ENCODE data around the gene SRP19.

The SRP19 gene

GRCh38 chr5:112907166-112907631, 46.1 kb downstream of the SRP19 start:
- H3K4me3 ChIP-seq (ENCODE audit: low read depth, low read length), result no peak overlapping the region
- TF ChIP-seq CTCF (IDR thresholded peaks at IDR 0.05; ENCODE audit: low read depth, low read length), result no peak

GRCh38 chr5:112908854-112909253, 47.8 kb downstream of the SRP19 start:
- no peak overlapping the region for H3K4me3 ChIP-seq (ENCODE audit: low read depth, low read length)
- TF ChIP-seq CTCF (IDR thresholded peaks at IDR 0.05; ENCODE audit: low read depth, low read length), result no peak

- TF ChIP-seq CTCF (IDR thresholded peaks at IDR 0.05; ENCODE audit: low read depth, low read length), result no peak
- no peak overlapping the region for H3K4me3 ChIP-seq (ENCODE audit: low read depth, low read length)
Measured at GRCh38 chr5:112910529-112910928, 49.4 kb downstream of the SRP19 start.

GRCh38 chr5:112914584-112914983, 53.5 kb downstream of the SRP19 start:
- no peak overlapping the region for H3K4me3 ChIP-seq (ENCODE audit: low read depth, low read length)
- no peak for TF ChIP-seq CTCF (IDR thresholded peaks at IDR 0.05; ENCODE audit: low read depth, low read length)

GRCh38 chr5:112915831-112916230, 54.7 kb downstream of the SRP19 start:
- no peak for TF ChIP-seq CTCF (IDR thresholded peaks at IDR 0.05; ENCODE audit: low read depth, low read length)
- no peak overlapping the region for H3K4me3 ChIP-seq (ENCODE audit: low read depth, low read length)

- no peak overlapping the region for H3K4me3 ChIP-seq (ENCODE audit: low read depth, low read length)
- no peak for TF ChIP-seq CTCF (IDR thresholded peaks at IDR 0.05; ENCODE audit: low read depth, low read length)
Measured at GRCh38 chr5:112917453-112917995, 56.4 kb downstream of the SRP19 start.

GRCh38 chr5:112918136-112918535, 57.0 kb downstream of the SRP19 start:
- TF ChIP-seq CTCF (IDR thresholded peaks at IDR 0.05; ENCODE audit: low read depth, low read length), result no peak
- no peak overlapping the region for H3K4me3 ChIP-seq (ENCODE audit: low read depth, low read length)
